HL-60/S4 (cell line): Measurements from ENCODE around the gene WDR75.

Experiments used
- in situ Hi-C: fragments of 300-500 bp; cut with MboI; formaldehyde crosslinking; loops from 2 replicates; pipeline ENCODE4 v1.14.3; 2022; ENCODE audit warnings: low sequenced_read_pairs

The WDR75 gene

GRCh38 chr2:189487283-189488007, 46.2 kb downstream of the WDR75 start:
- in situ Hi-C loops: no loop called here

- in situ Hi-C loops: no loop called here
These were observed 46.7 kb downstream of the WDR75 start for GRCh38 chr2:189488008-189488310.

- in situ Hi-C loops: no loop called here
These were observed 51.2 kb downstream of the WDR75 start for GRCh38 chr2:189492451-189492850.

GRCh38 chr2:189498205-189498604, 56.9 kb downstream of the WDR75 start:
- in situ Hi-C loops: no loop called here

- in situ Hi-C loops: no loop called here
These were observed 57.9 kb downstream of the WDR75 start for GRCh38 chr2:189499137-189499536.

- in situ Hi-C loops: no loop called here
These were observed 59.3 kb downstream of the WDR75 start for GRCh38 chr2:189500456-189501160.

GRCh38 chr2:189501487-189501886, 60.2 kb downstream of the WDR75 start:
- in situ Hi-C loops: no loop called here

- in situ Hi-C loops: no loop called here
These were observed 61.4 kb downstream of the WDR75 start for GRCh38 chr2:189502714-189503113.

- in situ Hi-C loops: no loop called here
These were observed 63.0 kb downstream of the WDR75 start for GRCh38 chr2:189504238-189504637.

- in situ Hi-C loops: no loop called here
These were observed 64.2 kb downstream of the WDR75 start for GRCh38 chr2:189505492-189505891.

GRCh38 chr2:189506514-189506976, 65.3 kb downstream of the WDR75 start:
- in situ Hi-C loops: no loop called here

- in situ Hi-C loops: no loop called here
These were observed 70.1 kb downstream of the WDR75 start for GRCh38 chr2:189511210-189511959.

- in situ Hi-C loops: no loop called here
These were observed 70.7 kb downstream of the WDR75 start for GRCh38 chr2:189511960-189512319.

- in situ Hi-C loops: no loop called here
These were observed 71.6 kb downstream of the WDR75 start for GRCh38 chr2:189512879-189513278.

GRCh38 chr2:189514104-189514503, 72.8 kb downstream of the WDR75 start:
- in situ Hi-C loops: no loop called here

- in situ Hi-C loops: no loop called here
These were observed 74.0 kb downstream of the WDR75 start for GRCh38 chr2:189515264-189515663.

GRCh38 chr2:189516546-189516945, 75.3 kb downstream of the WDR75 start:
- in situ Hi-C loops: no loop called here

GRCh38 chr2:189517847-189518535, 76.7 kb downstream of the WDR75 start:
- in situ Hi-C loops: no loop called here

GRCh38 chr2:189519631-189520387, 78.5 kb downstream of the WDR75 start:
- in situ Hi-C loops: no loop called here

GRCh38 chr2:189521699-189522434, 80.6 kb downstream of the WDR75 start:
- in situ Hi-C loops: no loop called here
